Right lobe of liver (tissue), 6 donors: Measurements from ENCODE around the gene IL21R. TPM values are rescaled to one million over a fixed set of nuclear protein-coding genes. Genes with fewer than 3 reads are reported as not detected.

Experiments
- ATAC-seq, 4 donors: fragments of 200-7000 bp; cut with Tn5 transposase; one replicate each; pipeline ENCODE4 v1.9.1; 2020; ENCODE audit warnings: mild to moderate bottlenecking in 4 of 4, moderate library complexity in 4 of 4
- DNase-seq, 3 donors: peaks; one replicate each; pipeline ENCODE4 v3.0.0-alpha.2; 2020
- H3K27ac ChIP-seq, 3 donors: fragments of 200-600 bp; one replicate each; pipeline ENCODE4 v1.8.0; 2022
- H3K27me3 ChIP-seq, 2 donors: fragments of 200-600 bp; one replicate each; pipeline ENCODE4 v1.8.0; 2022
- H3K36me3 ChIP-seq, 4 donors: fragments of 200-600 bp; sonication (generic) in 1 of 4; one replicate each; pipeline versions ENCODE4 v1.5.1 to v1.8.0; 2017 to 2022; ENCODE audit warnings: control low read depth in 1 of 4
- H3K4me1 ChIP-seq, 4 donors: fragments of 200-600 bp; sonication (generic) in 1 of 4; one replicate each; pipeline versions ENCODE4 v1.5.1 to v1.8.0; 2017 to 2022; ENCODE audit warnings: control low read depth in 1 of 4
- H3K4me3 ChIP-seq, 3 donors: fragments of 200-600 bp; one replicate each; pipeline ENCODE4 v1.8.0; 2022
- H3K9me3 ChIP-seq, 4 donors: fragments of 200-600 bp; sonication (generic) in 1 of 4; one replicate each; pipeline versions ENCODE4 v1.5.1 to v1.8.0; 2017 to 2022; ENCODE audit warnings: control low read depth in 1 of 4
- POLR2A ChIP-seq: fragments of 450-650 bp; IDR thresholded peaks from one replicate; pipeline ENCODE4 v1.6.1; 2017; ENCODE audit warnings: antibody characterized with exemption, mild to moderate bottlenecking
- WGBS: methylation state at CpG from one replicate; pipeline ENCODE4 v1.1.6; 2018; ENCODE audit warnings: low coverage, low lambda C conversion rate; ENCODE audit not compliant: insufficient coverage; ENCODE audit errors: missing lambda C conversion rate; 5-methylcytosine and 5-hydroxymethylcytosine counted together
- intact Hi-C, 2 donors: fragments of 100-400 bp; cut with DNase I; formaldehyde crosslinking; loops; one replicate each; pipeline versions ENCODE4 v1.11.2 to v1.14.1; 2022
- total RNA-seq, 6 experiments: library from RNA; depleted of rRNA in 2 of 6; stranded (reverse); fragments of >200 nt in 2 of 6; fragmentation: NEBNext Ultra II Directional in 3 of 6; extraction: Animal tissue kit (Norgen Biotek cat#: 25700) in 3 of 6; gene quantifications; one replicate each; pipeline versions ENCODE4 v1.1.0 to v1.2.4, GENCODE V29; 2016 to 2023
- TF ChIP-seq, protein P1 (sequence below), 4 donors: fragments of 200-600 bp in 3 of 4; fragments of 450-650 bp in 1 of 4; IDR thresholded peaks; one replicate each; pipeline versions ENCODE4 v1.5.1 to v1.8.0; 2016 to 2022; ENCODE audit warnings: antibody characterized with exemption in 4 of 4, mild to moderate bottlenecking in 2 of 4
- donor health status: DM: no; HTN: yes; CAD: no.
- donor health status: DM: no; HTN: no; CAD: no.
- donor health status: DM: no; HTN: no; CAD: no.
- donor health status: DM: no; HTN: yes; CAD: no.
- donor health status: DM: no; HTN: yes; CAD: no.

The IL21R gene
- total RNA-seq, 6 experiments from 2014 or later = 0.09 to 1.3 (median 0.31) TPM

- DNase-seq (peak in 1 of 3 donors; percentile 52), ATAC-seq (peak in 1 of 4 donors; percentile 10)
- H3K4me1 ChIP-seq = peaks cover 0 to 41% (median 22%) of the 10 kb centered on the region in 4 donors
- TF ChIP-seq, protein P1, sequence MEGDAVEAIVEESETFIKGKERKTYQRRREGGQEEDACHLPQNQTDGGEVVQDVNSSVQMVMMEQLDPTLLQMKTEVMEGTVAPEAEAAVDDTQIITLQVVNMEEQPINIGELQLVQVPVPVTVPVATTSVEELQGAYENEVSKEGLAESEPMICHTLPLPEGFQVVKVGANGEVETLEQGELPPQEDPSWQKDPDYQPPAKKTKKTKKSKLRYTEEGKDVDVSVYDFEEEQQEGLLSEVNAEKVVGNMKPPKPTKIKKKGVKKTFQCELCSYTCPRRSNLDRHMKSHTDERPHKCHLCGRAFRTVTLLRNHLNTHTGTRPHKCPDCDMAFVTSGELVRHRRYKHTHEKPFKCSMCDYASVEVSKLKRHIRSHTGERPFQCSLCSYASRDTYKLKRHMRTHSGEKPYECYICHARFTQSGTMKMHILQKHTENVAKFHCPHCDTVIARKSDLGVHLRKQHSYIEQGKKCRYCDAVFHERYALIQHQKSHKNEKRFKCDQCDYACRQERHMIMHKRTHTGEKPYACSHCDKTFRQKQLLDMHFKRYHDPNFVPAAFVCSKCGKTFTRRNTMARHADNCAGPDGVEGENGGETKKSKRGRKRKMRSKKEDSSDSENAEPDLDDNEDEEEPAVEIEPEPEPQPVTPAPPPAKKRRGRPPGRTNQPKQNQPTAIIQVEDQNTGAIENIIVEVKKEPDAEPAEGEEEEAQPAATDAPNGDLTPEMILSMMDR (IDR thresholded peaks at IDR 0.05) = no peak
- peak; percentile 9 for TF ChIP-seq POLR2A
- H3K27me3 ChIP-seq = no peaks in the 10 kb centered on the region
- intact Hi-C loops = loop anchor here (5.0 to 10.0 kb wide), 2 partner anchors 52 to 135 kb away; partner anchors contain the start of gene IL4R (in 1 of the 2)
- peaks cover 0 to 12% (median 11%) of the 10 kb centered on the region in 4 donors for H3K36me3 ChIP-seq
- WGBS = 35% methylated on average over 11 of the region's 14 CpGs
- H3K9me3 ChIP-seq = no peaks in the 10 kb centered on the region
- H3K4me3 ChIP-seq = no peak overlapping the region
- H3K27ac ChIP-seq = peak overlapping the region; percentile 16 to 75 (median 24)
Measured at GRCh38 chr16:27366687-27367460, 35.1 kb upstream of the IL21R start.

DNA sequence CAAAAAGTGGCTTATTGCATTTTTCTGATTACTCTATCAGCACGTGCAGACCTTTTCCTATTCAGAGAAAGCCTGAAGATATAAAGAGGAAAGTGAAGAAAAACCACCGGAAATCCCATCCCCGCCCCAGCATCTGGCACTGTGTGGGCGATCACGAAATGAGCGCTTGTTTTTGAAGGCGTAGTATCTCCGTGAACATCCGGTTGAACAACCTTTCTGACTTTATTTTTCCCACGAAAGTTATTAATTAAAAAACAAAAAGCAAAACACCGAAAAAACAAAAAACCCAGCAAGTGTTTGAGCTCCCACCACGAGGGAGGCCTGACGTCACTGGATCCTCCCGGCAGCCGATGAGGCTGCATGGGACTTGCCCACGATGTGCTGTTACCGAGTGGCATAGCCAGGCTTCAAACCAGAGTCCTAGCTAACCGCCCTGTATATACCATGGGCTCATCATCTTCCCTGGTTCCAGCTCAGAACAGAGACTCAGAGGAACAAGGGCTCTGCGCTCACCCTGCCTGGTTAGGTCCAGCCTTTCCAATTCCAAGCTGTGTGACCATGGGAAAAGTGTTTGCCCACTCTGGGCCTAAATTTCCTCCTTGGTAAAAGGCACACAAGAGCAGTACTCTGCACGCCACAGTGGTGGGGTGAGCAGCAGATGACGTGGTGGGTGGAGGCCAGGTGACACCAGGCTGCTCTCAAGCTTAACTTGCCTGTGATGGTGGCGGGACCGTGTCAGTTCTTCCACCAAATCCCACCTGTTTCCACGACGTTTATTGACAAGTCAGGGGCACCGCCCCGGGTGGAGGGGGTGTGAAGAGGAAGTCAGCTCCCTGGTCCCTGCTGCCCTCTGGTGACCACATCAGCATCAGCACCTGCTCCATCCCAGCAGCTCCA is 34.3 kb upstream of the IL21R start:
- TF ChIP-seq POLR2A = no peak
- TF ChIP-seq, protein P1 (IDR thresholded peaks at IDR 0.05) = peak; percentile 78 to 92 (median 88)
- intact Hi-C loops = loop anchor here (5.0 to 10.0 kb wide), 2 partner anchors 53 to 135 kb away; partner anchors contain the start of gene IL4R (in 1 of the 2)
- no peaks in the 10 kb centered on the region for H3K9me3 ChIP-seq
- H3K4me3 ChIP-seq = peak overlapping the region in 1 of 3 donors; percentile 18
- peak overlapping the region; percentile 43 to 75 (median 58) for H3K27ac ChIP-seq
- DNase-seq (peak; percentile 81 to 88 (median 87)), ATAC-seq (peak; percentile 58 to 74 (median 66))
- H3K4me1 ChIP-seq = peaks cover 0 to 38% (median 22%) of the 10 kb centered on the region in 4 donors
- H3K36me3 ChIP-seq = peaks cover 0 to 6% (median 5%) of the 10 kb centered on the region in 4 donors
- 3% methylated on average over 17 of the region's 27 CpGs for WGBS
- H3K27me3 ChIP-seq = no peaks in the 10 kb centered on the region

DNA sequence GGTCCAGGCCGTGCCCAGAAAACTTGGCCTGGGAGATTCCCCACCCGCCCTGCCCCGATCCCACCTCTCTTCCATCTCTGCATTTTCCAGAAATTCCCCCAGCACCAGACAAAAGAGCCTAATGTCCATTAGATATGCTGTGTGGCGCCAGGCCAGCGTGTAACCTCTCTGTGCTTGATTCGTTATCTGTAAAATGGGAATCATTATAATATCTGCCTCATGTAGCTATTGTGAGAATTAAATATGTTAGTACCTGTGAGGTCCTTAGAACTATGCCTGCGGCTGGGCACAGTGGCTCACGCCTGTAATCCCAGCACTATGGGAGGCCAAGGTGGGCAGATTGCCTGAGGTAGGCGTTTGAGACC is 33.6 kb upstream of the IL21R start:
- Histone ChIP-seq H3K4me3 (no peak overlapping the region), H3K9me3 (no peaks in the 10 kb centered on the region), H3K36me3 (peaks cover 0 to 1% (median 0%) of the 10 kb centered on the region in 4 donors), H3K27ac (no peak overlapping the region), H3K27me3 (no peaks in the 10 kb centered on the region), H3K4me1 (peaks cover 0 to 32% (median 19%) of the 10 kb centered on the region in 4 donors)
- TF ChIP-seq, protein P1 (IDR thresholded peaks at IDR 0.05) = peak in 1 of 4 donors; percentile 2
- TF ChIP-seq POLR2A = no peak
- ATAC-seq (no peak), DNase-seq (no peak)
- intact Hi-C loops = loop anchor here (5.0 to 10.0 kb wide), 2 partner anchors 54 to 136 kb away; partner anchors contain the start of gene IL4R (in 1 of the 2)
- WGBS = 45% methylated on average over 9 of the region's 9 CpGs

DNA sequence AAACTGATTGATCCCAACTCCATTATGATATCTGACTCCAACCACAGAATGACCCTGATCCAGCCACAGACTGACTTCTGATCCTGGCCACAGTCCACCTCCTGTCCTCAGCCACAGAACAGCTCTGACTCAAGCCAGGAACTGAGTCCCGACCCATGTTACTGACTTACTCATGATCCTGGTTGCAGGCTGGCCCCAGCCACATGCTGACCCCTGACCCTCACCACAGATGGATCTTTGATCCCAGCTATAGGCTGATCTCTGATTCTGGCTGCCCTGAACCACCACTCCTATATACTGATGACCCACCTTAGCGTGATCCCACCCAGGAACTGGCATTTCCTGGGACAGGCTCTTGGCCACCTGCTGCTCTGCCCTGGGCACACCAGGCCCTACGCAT is 32.2 kb upstream of the IL21R start:
- intact Hi-C loops = loop anchor here (5.0 to 10.0 kb wide), 3 partner anchors 55 to 195 kb away; partner anchors contain the start of gene IL4R (in 1 of the 2)
- no peak overlapping the region for H3K4me3 ChIP-seq
- no peak overlapping the region for H3K27ac ChIP-seq
- H3K27me3 ChIP-seq = no peaks in the 10 kb centered on the region
- DNase-seq (no peak), ATAC-seq (no peak)
- no peaks in the 10 kb centered on the region for H3K36me3 ChIP-seq
- H3K9me3 ChIP-seq = no peaks in the 10 kb centered on the region
- 67% methylated on average over 3 of the region's 3 CpGs for WGBS
- no peak for TF ChIP-seq POLR2A
- TF ChIP-seq, protein P1 (IDR thresholded peaks at IDR 0.05) = no peak
- H3K4me1 ChIP-seq = peaks cover 0 to 18% (median 12%) of the 10 kb centered on the region in 4 donors
